Dermis blood vessel endothelial cell (primary cell): ENCODE measurements around the gene FAM83G. TPM values are rescaled to one million over a fixed set of nuclear protein-coding genes. Genes with fewer than 3 reads are reported as not detected.

Source experiments
- DNase-seq: peaks from one replicate; pipeline ENCODE4 v3.0.0; 2010
- total RNA-seq: library from RNA; depleted of rRNA; stranded (reverse); fragments of >200 nt; gene quantifications from 2 replicates; pipeline ENCODE4 v1.2.3, GENCODE V29; 2014

The FAM83G gene
- total RNA-seq, 1 donor from 2014 or later: 12.9 TPM

- DNase-seq: no peak
Observed at GRCh38 chr17:18986541-18987229, 17.9 kb downstream of the FAM83G start.

- no peak for DNase-seq
Observed at GRCh38 chr17:18985475-18985874, 19.1 kb downstream of the FAM83G start.

GRCh38 chr17:18984273-18985114, 20.1 kb downstream of the FAM83G start:
- DNase-seq: no peak

- DNase-seq: peak; percentile 60
Observed at GRCh38 chr17:18981642-18982424, 22.7 kb downstream of the FAM83G start.

GRCh38 chr17:18981335-18981641, 23.3 kb downstream of the FAM83G start:
- DNase-seq: no peak

- no peak for DNase-seq
Observed at GRCh38 chr17:18980682-18981334, 23.8 kb downstream of the FAM83G start.

- DNase-seq: no peak
Observed at GRCh38 chr17:18978655-18979054, 25.9 kb downstream of the FAM83G start.

- DNase-seq: no peak
Observed at GRCh38 chr17:18978050-18978449, 26.5 kb downstream of the FAM83G start.

- DNase-seq: no peak
Observed at GRCh38 chr17:18977646-18978045, 26.9 kb downstream of the FAM83G start.

GRCh38 chr17:18977021-18977420, 27.5 kb downstream of the FAM83G start:
- DNase-seq: no peak

- no peak for DNase-seq
Observed at GRCh38 chr17:18976201-18976600, 28.4 kb downstream of the FAM83G start.

- no peak for DNase-seq
Observed at GRCh38 chr17:18975597-18975996, 29.0 kb downstream of the FAM83G start.

- no peak for DNase-seq
Observed at GRCh38 chr17:18974407-18975149, 30.0 kb downstream of the FAM83G start.

- no peak for DNase-seq
Observed at GRCh38 chr17:18971801-18972200, 32.8 kb downstream of the FAM83G start.

- DNase-seq: peak; percentile 15
Observed at GRCh38 chr17:18970582-18971480, 33.7 kb downstream of the FAM83G start.

- DNase-seq: peak; percentile 56
Observed at GRCh38 chr17:18968945-18969887, 35.3 kb downstream of the FAM83G start.

GRCh38 chr17:18968345-18968744, 36.2 kb downstream of the FAM83G start:
- peak; percentile 77 for DNase-seq

- peak; percentile 24 for DNase-seq
Observed at GRCh38 chr17:18967916-18968315, 36.6 kb downstream of the FAM83G start.

GRCh38 chr17:18966831-18967624, 37.5 kb downstream of the FAM83G start:
- peak; percentile 34 for DNase-seq
